Stimulated activated CD4-positive, alpha-beta T cell treated with anti-CD3 and anti-CD28 coated beads, TNF-alpha, amount 100 ng/mL, for 4 hours (primary cell): Measurements from ENCODE around the gene TBC1D19.
"Not testable (repeated sequence)": the region's sequence is repeated elsewhere in the genome, so short reads cannot be mapped to it uniquely, and the experiment has no call there.

ENCODE experiments used
- DNase-seq, 3 experiments: peaks; one replicate each; pipeline ENCODE4 v3.0.0-alpha.2; 2020; ENCODE audit warnings: low read depth in 3 of 3

TBC1D19 gene

DNA sequence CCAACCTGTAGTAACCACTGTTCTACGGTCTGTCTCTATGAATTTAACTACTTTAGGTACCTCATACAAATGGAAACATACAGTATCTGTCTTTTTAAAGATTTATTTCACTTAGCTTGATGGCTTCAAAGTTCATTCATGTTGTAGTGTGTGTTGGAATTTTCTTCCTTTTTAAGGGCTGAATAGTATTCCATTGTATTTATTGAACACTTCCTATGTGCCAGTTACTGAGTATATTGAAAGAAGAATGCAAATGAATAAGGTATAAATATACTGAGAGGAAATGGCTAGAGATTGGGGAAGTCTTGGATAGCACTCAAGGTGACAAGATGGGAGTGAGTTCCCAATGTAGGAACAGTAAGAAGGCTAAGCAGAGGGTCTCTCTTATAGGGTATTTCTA, 17.3 kb downstream of the TBC1D19 start:
- no peak for DNase-seq

DNA sequence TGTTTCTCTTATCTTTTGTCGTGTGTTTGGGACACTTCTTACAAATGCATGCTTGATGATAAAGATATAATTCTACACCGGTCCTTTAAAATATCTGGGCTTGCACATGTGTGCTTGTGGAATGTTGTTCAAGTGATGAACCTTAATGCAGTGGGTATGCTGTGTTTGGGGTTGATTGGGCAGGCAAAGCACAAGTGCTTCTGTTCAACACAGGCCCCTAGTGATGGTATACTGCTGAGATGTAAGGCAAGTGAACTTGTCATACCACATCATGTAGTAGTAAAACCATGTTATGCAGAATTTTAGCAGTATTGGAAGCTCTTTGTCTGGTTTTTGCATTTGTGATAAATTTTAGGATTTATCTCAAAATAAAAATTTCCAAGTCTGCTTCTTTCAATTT, 23.9 kb downstream of the TBC1D19 start:
- DNase-seq, result no peak

GRCh38 chr4:26609391-26609790, 25.5 kb downstream of the TBC1D19 start:
- DNase-seq, result no peak

DNA sequence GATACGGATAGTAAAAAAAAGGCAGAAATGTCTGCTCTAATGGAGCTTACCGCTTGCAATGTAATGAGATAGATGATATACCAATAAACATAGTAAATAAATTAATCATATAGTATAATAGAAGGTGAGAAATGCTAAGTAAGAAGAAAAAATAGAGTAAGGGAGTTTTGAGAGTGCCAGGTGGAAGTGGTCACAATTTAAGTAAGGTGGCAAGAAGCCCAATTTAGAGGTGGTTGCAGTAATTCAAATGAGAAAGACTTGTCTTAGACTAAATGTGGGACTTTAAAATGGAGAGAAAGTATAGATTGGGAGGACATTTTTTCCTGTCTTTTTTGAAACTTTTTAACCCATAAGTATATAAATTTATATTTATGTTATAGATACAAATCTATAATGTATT, 26.0 kb downstream of the TBC1D19 start:
- DNase-seq, result no peak

GRCh38 chr4:26611372-26611771, 27.5 kb downstream of the TBC1D19 start:
- no peak for DNase-seq

DNA sequence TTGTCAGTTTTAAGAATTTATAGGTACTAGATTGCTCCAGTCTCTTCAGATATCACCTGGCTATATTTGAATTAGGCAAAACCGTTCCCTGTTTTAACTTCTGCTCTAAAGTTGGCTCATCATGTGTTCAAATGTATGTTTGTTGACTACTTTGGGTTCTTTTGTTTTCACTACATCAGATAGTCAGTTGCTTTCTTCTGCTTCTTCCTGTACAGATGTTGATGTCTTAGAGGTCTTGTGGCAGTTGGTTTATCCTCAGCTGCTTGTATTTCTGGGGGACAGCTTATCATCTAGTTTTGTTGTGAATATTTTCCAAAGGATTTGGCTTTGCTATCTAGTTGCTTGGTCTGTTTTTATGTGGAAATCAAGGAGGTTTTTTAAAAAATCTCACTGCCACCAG, 28.0 kb downstream of the TBC1D19 start:
- DNase-seq, result no peak

DNA sequence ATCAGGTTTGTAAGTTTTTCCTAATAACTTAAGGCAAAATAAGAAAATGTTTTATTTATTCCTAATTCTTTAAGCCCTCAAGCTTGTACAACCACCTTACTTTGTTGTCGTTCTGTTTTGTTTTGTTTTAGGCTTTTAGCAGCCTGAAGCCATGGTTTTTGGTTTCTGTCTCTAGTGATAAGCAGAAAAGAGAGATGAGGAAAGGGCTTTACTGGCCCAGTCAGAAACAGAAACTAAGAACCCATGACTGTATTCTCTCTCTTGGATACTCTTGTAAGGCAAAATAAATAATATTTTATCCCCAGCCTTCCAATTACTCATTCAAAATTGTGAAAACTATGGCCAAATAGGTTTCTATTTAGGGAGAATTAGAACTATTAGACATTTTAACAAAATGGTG, 29.4 kb downstream of the TBC1D19 start:
- DNase-seq, result no peak

DNA sequence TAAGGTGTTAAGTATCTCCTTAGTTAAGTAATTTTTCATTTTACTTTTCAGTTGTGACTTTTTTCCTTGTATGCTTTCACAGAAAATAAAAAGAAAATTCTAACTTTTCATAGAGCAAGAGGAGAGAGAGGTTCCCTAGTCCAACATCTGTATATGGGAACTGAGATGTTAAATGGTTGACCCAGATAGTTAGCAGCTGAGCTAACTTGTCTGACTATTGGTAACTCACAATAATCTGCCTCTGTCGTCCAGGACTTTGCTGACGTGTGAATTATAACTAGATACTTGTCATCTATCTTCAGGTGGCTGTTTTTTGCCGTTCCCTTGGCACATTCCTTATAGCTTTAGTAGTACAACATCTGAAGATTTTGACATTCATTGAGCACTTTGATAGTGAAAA, 29.9 kb downstream of the TBC1D19 start:
- no peak for DNase-seq

DNA sequence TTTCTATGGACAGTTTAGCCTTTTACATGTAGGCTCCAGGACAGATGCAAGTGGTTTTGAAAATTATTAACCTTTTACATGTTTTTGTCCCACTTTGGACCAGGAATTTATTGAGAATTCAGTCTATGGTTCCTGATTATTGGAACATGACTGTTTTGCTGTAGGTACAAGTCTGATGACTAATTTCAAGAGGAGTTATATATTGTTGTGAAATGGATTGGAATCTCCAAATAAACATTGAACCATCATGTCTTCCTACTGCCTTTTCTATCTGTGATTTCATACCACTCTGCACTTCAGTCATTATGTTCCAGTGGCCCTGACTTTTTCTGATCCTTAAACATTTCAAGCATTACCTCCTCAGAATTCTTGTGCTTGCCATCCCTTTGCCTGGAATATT, 35.9 kb downstream of the TBC1D19 start:
- DNase-seq, result no peak

DNA sequence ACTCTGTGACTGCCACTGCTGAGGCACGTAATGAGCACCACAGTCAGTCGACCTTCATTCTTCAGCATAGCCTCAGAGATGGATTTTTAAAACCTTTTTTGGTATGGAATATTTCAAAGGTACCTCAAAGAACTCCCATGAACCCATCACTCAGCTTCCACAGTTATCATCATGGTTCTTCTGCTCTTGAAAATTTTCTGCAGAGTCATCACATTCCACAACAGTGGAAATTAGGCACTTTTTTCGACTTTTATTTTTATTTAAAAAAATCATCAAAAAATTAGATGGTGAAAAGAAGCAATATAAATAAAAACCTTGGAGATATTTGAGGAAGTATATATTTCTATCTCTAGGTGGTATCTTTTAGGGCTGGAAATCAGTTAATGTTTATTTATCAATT, 37.5 kb downstream of the TBC1D19 start:
- no peak for DNase-seq

DNA sequence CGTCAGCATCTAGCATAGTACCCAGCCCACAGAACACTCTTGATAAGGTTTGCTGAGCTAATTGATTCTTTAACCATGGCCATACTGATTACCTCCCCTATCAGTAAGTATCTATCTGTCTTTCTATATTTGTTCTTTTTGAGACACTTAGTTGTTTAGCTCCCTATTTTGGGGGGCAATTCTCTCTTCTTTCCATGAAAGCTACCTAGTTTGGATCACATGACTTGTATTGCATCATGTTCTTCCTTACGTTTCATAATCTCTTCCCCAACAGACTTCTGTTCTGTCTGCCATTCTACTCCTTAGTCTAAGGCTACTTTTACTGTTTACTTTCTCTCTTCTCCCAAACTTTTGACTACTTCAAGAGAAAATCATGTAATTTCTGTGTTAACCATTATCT, 39.0 kb downstream of the TBC1D19 start:
- DNase-seq, result no peak

DNA sequence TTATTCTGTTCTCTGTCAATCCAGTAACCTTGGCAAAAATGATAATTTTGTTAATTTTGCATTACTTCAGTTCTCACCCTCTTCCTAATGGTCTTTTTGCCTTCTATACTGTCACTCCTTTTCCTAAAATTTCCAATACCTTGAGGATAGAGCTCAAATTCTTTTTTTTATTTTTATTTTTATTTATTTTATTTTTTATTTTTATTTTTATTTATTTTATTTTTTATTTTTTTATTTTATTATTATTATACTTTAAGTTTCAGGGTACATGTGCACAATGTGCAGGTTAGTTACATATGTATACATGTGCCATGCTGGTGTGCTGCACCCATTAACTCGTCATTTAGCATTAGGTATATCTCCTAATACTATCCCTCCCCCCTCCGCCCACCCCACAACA, 42.8 kb downstream of the TBC1D19 start:
- not testable (repeated sequence) for DNase-seq

DNA sequence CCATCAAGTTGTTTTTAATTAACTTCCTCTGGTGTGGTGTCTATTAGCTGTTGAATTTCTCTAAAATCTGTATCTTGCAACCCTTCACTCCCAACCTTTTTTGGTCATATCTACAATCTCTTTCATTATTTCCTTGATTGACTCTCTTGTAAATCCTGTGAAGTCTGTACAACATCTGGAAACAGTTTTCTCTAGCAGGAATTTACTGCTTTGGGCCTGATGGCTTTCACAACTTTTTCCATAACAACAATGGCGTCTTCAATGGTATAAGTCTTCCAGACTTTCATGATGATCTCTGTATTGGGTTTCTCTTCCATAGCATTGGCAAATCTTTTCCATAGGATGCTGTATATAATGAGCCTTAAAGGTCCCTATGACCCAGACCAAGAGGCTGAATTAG, 49.0 kb downstream of the TBC1D19 start:
- DNase-seq, result no peak

DNA sequence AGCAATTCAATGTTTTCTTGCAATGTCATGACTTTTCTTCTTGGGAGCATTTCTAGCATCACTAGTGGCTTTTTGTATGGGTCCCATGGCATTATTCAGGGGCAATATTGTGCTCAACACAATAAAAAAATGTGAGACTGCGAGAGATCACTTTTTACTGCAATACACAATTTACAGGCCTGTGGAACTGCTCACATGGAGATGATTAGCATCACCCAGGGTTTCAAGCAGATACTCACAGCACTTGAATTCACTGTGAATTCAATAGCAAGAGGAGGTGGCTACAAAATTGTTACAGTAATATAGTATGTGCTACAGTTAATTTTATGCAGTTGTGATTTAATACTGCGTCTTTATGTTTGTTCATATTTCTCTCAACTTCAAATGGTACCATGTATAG, 50.4 kb downstream of the TBC1D19 start:
- DNase-seq, result no peak

- no peak for DNase-seq
Observed at GRCh38 chr4:26636458-26636857, 52.6 kb downstream of the TBC1D19 start.

GRCh38 chr4:26640639-26641038, 56.8 kb downstream of the TBC1D19 start:
- not testable (repeated sequence) for DNase-seq

- DNase-seq, result no peak
Observed at GRCh38 chr4:26647523-26648224, 63.8 kb downstream of the TBC1D19 start.

DNA sequence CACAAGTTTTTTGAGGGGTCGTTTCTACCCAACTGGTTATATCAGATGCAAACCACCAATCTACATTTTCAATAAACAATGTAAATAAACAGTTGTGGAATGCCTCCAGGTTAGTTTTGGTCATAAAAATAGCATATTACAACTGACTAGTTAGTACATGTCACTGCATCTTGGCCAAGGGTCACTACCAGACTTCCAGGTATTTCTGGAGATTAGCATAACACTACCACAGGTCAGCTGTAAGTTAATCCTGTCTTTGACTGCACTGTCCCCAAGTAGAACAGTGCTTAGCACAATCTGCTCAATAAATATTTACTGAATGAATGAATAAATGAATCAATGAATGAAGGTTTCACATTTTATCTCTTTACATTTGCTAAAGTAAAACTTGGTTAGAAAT, 64.4 kb downstream of the TBC1D19 start:
- DNase-seq, result no peak

GRCh38 chr4:26660261-26660660, 76.4 kb downstream of the TBC1D19 start:
- no peak for DNase-seq

- no peak for DNase-seq
Observed at GRCh38 chr4:26663888-26664287, 80.0 kb downstream of the TBC1D19 start.

- no peak for DNase-seq
Observed at GRCh38 chr4:26670903-26671537, 87.1 kb downstream of the TBC1D19 start.

DNA sequence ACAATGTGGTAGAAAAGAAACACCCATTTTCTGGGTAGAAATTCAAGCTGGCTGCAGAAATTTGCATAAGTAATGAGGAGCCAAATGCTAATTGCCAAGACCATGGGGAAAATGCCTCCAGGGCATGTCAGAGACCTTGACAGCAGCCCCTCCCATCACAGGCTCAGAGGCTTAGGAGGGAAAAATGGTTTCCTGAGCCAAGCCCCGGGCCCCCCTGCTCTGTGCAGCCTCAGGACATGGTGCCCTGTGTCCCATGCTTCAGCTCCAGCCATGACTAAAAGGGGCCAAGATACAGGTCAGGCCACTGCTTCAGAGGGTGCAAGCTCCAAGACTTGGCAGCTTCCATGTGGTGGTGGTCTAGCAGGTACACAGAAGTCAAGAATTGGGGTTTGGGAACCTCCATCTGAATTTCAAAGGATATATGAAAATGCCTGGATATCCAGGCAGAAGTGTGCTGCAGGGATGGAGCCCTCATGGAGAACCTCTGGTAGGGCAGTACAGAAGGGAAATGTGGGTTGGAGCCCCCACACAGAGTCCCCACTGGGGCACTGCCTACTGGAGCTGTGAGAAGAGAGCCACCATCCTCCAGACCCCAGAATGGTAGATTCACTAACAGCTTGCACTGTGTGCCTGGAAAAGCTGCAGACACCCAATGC, 95.3 kb downstream of the TBC1D19 start:
- DNase-seq, result not testable (repeated sequence)

DNA sequence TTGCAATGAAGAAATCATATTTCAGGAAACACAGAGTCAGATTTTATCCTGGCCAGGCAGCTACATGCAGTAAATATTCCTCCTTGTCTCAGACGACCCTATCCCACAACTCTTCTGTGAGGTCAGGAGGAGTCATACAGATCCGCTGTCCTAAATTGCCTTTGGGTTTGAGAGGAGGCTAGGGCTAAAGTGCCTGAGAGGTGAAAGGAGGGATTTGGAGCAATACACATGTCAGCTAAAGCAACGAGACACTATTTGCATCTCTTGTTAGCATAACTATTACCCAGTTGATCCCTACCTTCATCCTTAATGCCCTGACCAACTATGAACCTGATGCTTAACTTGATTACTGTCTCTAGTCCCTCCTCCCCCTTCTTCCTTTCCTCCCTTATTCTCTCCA, 98.6 kb downstream of the TBC1D19 start:
- no peak for DNase-seq
